Fibroblast of skin of right biceps (primary cell): Measurements from ENCODE around the gene SELP.

ENCODE experiments used
- DNase-seq: peaks from one replicate; pipeline ENCODE4 v3.0.0-alpha.2; 2013

SELP gene

GRCh38 chr1:169618367-169618766 lies 11.6 kb downstream of the SELP start:
- DNase-seq = no peak

- DNase-seq = no peak
Observed at GRCh38 chr1:169615803-169616202, 14.1 kb downstream of the SELP start.

GRCh38 chr1:169610858-169611257 lies 19.1 kb downstream of the SELP start:
- DNase-seq = no peak

DNA sequence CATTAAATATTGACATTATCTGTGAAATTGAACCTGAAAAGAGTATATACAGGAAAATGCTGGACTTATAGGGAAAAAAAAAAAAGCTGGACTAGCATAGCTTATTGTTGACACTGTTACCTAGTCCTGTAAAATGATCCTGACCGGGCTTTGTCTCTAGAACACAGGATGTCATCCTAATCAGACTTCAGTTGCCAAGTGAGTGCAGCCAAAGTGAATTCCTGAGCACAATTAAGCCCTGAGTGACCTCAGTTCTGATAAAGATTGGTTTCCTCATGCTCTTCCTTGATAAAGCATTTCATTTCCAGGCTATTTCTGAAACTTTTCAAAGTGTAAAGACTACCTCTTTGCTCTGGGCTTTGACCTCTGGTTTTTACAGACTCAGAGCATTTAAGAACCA lies 19.8 kb downstream of the SELP start:
- DNase-seq = no peak

DNA sequence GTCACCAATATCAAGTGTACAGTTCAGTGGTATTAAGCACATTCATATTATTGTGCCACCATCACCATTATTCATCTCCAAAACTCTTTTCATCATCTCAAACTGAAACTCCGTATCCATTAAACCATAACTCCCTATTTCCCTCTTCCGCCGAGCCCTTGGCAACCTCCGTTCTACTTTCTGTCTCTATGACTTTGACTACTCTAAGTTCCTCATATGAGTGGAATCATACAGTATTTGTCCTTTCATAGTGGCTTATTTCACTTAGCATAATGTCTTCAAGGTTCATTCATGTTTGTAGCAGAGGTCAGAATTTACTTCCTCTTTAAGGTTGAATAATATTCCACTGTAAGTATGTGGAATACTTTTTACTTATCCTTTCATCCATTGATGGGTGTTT lies 21.7 kb downstream of the SELP start:
- DNase-seq = no peak

GRCh38 chr1:169604781-169605560 lies 25.0 kb downstream of the SELP start:
- no peak for DNase-seq

- DNase-seq = peak; percentile 14
Observed at GRCh38 chr1:169601096-169601881, 28.6 kb downstream of the SELP start.

- DNase-seq = peak; percentile 9
Observed at GRCh38 chr1:169595764-169596711, 33.9 kb downstream of the SELP start.

DNA sequence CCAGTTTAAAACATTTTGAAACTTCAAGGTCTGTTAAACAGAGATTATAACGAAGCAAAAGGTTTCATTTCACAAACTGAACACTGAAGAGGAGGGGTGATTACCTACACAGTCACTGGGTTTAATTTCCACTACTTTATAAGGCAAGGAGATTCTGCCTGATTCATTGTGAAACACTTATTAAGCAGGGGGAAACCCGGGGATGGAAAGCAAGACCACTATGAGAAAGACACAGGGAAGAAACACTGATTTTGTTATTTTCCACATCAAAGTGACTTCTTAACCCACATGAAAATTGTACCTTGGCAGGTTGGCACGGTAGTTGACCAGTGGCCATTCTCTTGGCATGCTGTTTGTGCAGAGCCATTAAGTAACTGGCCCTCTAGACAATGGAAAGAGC lies 35.5 kb downstream of the SELP start:
- DNase-seq = no peak

- DNase-seq = no peak
Observed at GRCh38 chr1:169590932-169591331, 39.0 kb downstream of the SELP start.

DNA sequence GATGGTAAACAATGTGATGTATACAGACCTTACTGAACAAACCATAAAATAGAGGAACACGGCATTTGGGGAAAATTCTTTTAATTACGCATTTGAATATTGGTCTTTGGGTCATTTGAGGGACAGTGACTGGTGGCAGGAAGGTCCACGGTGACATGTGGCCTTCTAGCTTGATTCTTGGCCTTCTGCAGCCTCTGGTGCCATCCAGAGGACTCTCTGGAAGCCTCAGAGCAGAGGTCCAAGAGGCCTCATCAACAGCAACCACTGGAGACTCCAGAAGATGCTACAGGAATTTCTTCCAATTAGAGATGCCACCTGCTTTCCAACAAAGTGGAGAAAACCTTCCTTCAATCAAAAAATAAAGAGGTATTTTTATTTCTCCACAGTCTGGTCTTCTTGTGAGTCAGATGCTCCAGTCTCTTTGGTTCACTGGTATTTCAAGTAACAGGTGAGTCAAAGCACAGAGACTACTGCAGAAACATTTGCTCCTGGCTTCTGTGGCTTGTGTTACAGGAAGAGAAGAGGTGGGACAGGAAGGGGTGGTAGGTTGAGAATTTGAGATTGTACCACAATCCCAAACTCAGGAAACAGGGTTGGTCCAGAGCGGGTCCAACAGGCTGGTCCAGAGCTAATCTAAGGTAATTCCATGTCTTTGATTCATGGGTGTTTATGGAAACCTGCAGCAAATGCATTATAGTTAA lies 41.0 kb downstream of the SELP start:
- DNase-seq = no peak

GRCh38 chr1:169588112-169588511 lies 41.8 kb downstream of the SELP start:
- DNase-seq = no peak

- DNase-seq = peak; percentile 37
Observed at GRCh38 chr1:169586395-169587255, 43.3 kb downstream of the SELP start, which contains the start of gene F5. F5 (minus strand) TSS chr1:169586481; CDS start chr1:169586386, 95 bp downstream.

GRCh38 chr1:169586067-169586394 lies 43.9 kb downstream of the SELP start:
- no peak for DNase-seq

GRCh38 chr1:169585181-169585580 lies 44.7 kb downstream of the SELP start:
- DNase-seq = no peak

DNA sequence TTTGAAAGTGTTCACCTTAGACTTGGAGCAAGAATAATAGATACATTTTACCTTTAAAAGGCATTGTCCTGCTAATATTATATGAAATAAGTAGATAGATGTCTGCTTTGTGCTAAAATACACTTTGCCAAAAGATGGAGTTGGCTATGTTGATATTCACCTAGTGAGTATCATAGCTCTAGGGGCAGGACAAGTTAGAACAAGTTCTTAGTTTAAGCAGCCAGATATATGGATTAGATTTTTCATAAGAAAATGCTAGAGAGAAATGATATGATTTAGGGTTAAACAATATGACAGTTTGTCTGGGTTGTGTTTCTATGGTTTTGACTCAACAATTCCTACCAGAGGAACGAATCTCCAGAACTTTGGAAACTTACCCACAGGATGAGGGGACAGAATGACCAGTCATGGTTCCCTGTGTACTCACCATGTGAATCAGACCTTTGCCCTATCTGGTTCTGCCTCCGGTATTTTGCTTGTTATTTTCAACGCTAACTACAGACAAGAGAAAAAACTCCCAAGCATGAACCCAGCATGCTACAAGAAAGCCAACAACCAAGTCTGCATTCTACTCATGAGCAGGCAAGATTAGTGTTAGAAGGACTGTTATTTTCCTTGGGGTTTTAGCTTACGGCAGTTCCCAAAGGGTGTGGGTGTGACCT lies 45.3 kb downstream of the SELP start:
- no peak for DNase-seq

- no peak for DNase-seq
Observed at GRCh38 chr1:169577981-169578738, 51.8 kb downstream of the SELP start.

DNA sequence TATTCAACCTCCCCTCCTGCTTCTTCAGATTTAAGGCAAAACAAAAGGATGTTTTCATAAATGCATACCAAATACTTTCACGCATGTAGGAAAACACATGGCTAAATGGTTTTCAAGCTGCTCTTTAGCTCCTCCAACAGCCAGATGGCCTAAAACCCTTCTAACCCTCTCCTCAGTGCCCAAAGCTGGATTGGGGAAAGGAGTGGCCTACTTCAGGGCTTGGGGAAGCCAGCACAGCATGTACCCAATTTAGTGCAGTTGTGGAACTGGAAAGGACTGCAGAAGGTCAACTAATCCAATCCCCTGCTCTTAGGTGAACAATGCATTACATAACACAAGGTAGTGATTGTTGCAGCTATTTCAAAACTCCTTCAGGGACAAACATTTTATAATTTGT lies 53.0 kb downstream of the SELP start:
- DNase-seq = no peak

DNA sequence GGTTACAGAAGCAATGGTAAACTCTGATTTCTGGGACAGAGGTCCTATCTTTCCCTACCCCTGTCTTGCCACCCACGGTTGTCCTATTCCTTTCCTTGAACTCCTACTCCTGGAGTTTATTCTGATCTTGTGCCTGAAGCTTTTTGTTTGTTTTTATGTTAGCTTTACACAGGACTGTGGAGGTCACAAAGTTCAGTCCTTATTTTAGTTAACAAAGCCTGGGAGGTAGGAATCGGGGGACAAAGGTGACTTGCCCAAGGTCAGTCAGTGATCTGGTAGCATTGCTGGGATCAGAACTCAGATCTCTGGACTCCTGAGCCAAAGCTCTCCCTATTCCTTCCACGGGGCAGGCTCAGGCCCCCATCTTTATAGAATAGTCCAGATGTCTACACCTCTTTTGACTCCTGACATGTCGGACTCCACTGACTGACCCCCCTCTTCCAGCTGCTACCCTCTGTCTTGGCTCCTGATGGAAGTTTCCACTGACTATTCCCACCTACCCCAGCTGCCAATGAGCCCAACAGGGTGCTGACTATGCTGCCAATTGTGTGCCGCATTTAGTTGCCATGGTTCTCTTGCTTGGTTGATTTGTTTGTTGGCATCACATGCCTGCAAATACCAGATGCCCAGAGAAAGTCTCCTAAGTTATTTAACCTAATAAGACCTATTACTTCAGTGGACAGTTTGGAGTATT lies 53.5 kb downstream of the SELP start:
- DNase-seq = no peak

- DNase-seq = no peak
Observed at GRCh38 chr1:169574336-169574735, 55.6 kb downstream of the SELP start.
